Measurements from ENCODE around the gene XAF1.

DNA sequence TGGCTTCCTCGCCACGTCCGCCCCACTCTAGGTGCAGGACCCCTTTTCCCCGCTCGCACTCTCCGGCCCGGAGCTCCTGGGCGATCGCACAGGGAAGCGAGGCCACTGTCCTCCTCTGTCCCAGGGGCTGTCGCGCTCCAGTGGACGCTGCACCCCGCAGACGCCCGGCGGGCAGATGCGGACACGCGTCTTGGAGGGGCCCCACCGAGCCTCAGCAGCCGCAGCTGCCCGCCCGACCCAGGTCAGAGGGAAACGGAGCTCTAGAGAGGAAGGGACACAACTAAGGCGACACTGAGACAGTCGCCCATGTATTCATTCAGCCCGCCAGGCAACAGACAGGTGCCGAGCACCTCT is 42.0 kb upstream of the XAF1 start:
- TF ChIP-seq POLR2AphosphoS5 (IDR thresholded peaks at IDR 0.05) (no peak), POLR2A (IDR thresholded peaks at IDR 0.05) (no peak)
- TF ChIP-seq, protein P1, sequence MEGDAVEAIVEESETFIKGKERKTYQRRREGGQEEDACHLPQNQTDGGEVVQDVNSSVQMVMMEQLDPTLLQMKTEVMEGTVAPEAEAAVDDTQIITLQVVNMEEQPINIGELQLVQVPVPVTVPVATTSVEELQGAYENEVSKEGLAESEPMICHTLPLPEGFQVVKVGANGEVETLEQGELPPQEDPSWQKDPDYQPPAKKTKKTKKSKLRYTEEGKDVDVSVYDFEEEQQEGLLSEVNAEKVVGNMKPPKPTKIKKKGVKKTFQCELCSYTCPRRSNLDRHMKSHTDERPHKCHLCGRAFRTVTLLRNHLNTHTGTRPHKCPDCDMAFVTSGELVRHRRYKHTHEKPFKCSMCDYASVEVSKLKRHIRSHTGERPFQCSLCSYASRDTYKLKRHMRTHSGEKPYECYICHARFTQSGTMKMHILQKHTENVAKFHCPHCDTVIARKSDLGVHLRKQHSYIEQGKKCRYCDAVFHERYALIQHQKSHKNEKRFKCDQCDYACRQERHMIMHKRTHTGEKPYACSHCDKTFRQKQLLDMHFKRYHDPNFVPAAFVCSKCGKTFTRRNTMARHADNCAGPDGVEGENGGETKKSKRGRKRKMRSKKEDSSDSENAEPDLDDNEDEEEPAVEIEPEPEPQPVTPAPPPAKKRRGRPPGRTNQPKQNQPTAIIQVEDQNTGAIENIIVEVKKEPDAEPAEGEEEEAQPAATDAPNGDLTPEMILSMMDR (IDR thresholded peaks at IDR 0.05) = no peak
